AG04450 (cell line): ENCODE measurements around the gene COBL. TPM values are rescaled to one million over a fixed set of nuclear protein-coding genes. Genes with fewer than 3 reads are reported as not detected.

ENCODE experiments used
- CTCF ChIA-PET: fragments of 300-600, 350-600 bp; formaldehyde crosslinking; extraction: SDS; loops from one replicate; lab custom pipeline; 2022; ENCODE audit warnings: antibody characterized with exemption, inconsistent platforms; lab: Charles Lee
- POLR2A ChIA-PET: fragments of 350-600 bp; formaldehyde crosslinking; extraction: SDS; loops from one replicate; lab custom pipeline; 2021; ENCODE audit warnings: antibody characterized with exemption, inconsistent platforms; lab: Yijun Ruan, JAX
- DNase-seq: peaks from one replicate; pipeline ENCODE4 v3.0.0-alpha.2; 2011; ENCODE audit warnings: low read depth, low spot score
- H3K27ac ChIP-seq: one replicate; pipeline ENCODE4 v1.5.1; 2012; ENCODE audit warnings: low read depth, low read length, control low read depth
- H3K27me3 ChIP-seq: one replicate; pipeline ENCODE4 v1.6.0; 2012; ENCODE audit warnings: low read length; ENCODE audit not compliant: control insufficient read depth, insufficient read depth
- H3K4me3 ChIP-seq: 2 replicates; pipeline ENCODE4 v1.5.1; 2011; ENCODE audit warnings: mild to moderate bottlenecking, low read depth, low read length, control low read depth
- H3K9me3 ChIP-seq: 2 replicates; pipeline ENCODE4 v1.5.1; 2012; ENCODE audit warnings: low read length; ENCODE audit not compliant: control insufficient read depth, insufficient read depth
- CTCF ChIP-seq: IDR thresholded peaks from 2 replicates; pipeline ENCODE4 v1.5.1; 2011; ENCODE audit warnings: low read depth, low read length, control low read depth, inconsistent platforms
- polyA plus RNA-seq: library from polyadenylated mRNA; depleted of rRNA; stranded (reverse); fragments of >200 nt; gene quantifications from 2 replicates; pipeline ENCODE4 v1.2.3, GENCODE V29; 2011

COBL gene
- polyA plus RNA-seq, 1 experiment = 0.06 TPM

GRCh38 chr7:51067258-51067657 is 249.4 kb downstream of the COBL start:
- no peak overlapping the region for H3K27ac ChIP-seq
- no peak overlapping the region for H3K4me3 ChIP-seq
- ChIA-PET POLR2A (no interaction called here), CTCF (interaction anchor here (0.7 to 2.1 kb wide), 8 partner anchors 22 to 599 kb away, joined by 3 to 12 read pairs (median 4); no protein-coding TSS in a partner anchor)
- no peaks in the 10 kb centered on the region; the same call in 1 of the 2 replicates for H3K9me3 ChIP-seq
- no peak for TF ChIP-seq CTCF
- DNase-seq = no peak
- peaks cover 12% of the 10 kb centered on the region for H3K27me3 ChIP-seq

GRCh38 chr7:51066405-51066882 is 250.2 kb downstream of the COBL start:
- ChIA-PET POLR2A (no interaction called here), CTCF (interaction anchor here (0.6 kb wide), 1 partner anchor 598 kb away, joined by 3 read pairs; no protein-coding TSS in a partner anchor)
- no peak for TF ChIP-seq CTCF
- Histone ChIP-seq H3K4me3 (no peak overlapping the region), H3K9me3 (no peaks in the 10 kb centered on the region; the same call in 1 of the 2 replicates), H3K27me3 (peaks cover 12% of the 10 kb centered on the region), H3K27ac (no peak overlapping the region)
- DNase-seq = no peak

GRCh38 chr7:51065766-51066165 is 250.8 kb downstream of the COBL start:
- POLR2A ChIA-PET = no interaction called here
- H3K27me3 ChIP-seq = peaks cover 16% of the 10 kb centered on the region
- H3K27ac ChIP-seq = no peak overlapping the region
- DNase-seq = no peak
- H3K9me3 ChIP-seq = no peaks in the 10 kb centered on the region; the same call in 1 of the 2 replicates
- H3K4me3 ChIP-seq = no peak overlapping the region
- TF ChIP-seq CTCF = no peak
- CTCF ChIA-PET = interaction anchor here (0.8 kb wide), 1 partner anchor 97 kb away, joined by 3 read pairs; no protein-coding TSS in a partner anchor

- TF ChIP-seq CTCF = no peak
- Histone ChIP-seq H3K4me3 (no peak overlapping the region), H3K27ac (no peak overlapping the region), H3K9me3 (no peaks in the 10 kb centered on the region; the same call in 1 of the 2 replicates), H3K27me3 (peaks cover 19% of the 10 kb centered on the region)
- ChIA-PET POLR2A (no interaction called here), CTCF (interaction anchor here (1.1 kb wide), 1 partner anchor 96 kb away, joined by 4 read pairs; no protein-coding TSS in a partner anchor)
- DNase-seq = no peak
Measured at GRCh38 chr7:51064688-51065087, 251.9 kb downstream of the COBL start.

- ChIA-PET POLR2A (no interaction called here), CTCF (no interaction called here)
- no peak overlapping the region for H3K27ac ChIP-seq
- no peak for TF ChIP-seq CTCF
- H3K27me3 ChIP-seq = peaks cover 15% of the 10 kb centered on the region
- no peaks in the 10 kb centered on the region; the same call in 1 of the 2 replicates for H3K9me3 ChIP-seq
- H3K4me3 ChIP-seq = no peak overlapping the region
- no peak for DNase-seq
Measured at GRCh38 chr7:51062222-51062987, 254.2 kb downstream of the COBL start.
